ENCODE results near the gene CAPG. TPM values are rescaled to one million over a fixed set of nuclear protein-coding genes. Genes with fewer than 3 reads are reported as not detected.
A peak's percentile ranks its signal among the peaks of the same experiment; 100 is the strongest.

Gene CAPG
- total and polyA plus RNA-seq, 9 of the 15 experiments (the other 6 are each of a cell fraction or from before 2014, with no cell fraction given), result 10.6 to 90.4 (median 56.0) TPM

DNA sequence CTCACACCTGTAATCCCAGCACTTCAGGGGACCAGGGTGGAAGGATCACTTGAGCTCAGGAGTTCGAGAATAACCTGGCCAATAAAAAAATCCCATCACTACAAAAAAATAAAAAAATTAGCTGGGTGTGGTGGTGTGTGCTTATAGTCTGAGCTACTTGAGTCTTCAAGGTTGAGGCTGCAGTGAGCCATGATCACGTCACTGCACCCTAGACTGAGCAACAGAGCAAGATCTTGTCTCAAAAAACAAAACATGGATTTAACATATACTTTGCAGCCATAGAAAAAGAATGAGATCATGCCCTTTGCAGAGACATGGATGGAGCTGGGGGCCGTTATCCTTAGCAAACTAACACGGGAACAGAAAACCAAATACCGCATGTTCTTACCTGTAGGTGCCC lies 30.6 kb upstream of the CAPG start:
- Histone ChIP-seq H2AFZ (ENCODE audit: low read depth, low read length) (no peak overlapping the region), H3K4me3 (no peak overlapping the region), H3K9ac (ENCODE audit: insufficient read depth in 1 of 2, low read depth in 2 of 2, low read length in 2 of 2) (no peak overlapping the region), H3K9me3 (replicated peaks; ENCODE audit: control insufficient read depth, insufficient read depth, low read depth, low read length) (no peaks in the 10 kb centered on the region), H3K27ac (ENCODE audit: extremely low read depth, low read depth, low read length) (no peak overlapping the region), H3K36me3 (ENCODE audit: control insufficient read depth, insufficient read depth, low read length) (no peaks in the 10 kb centered on the region), H3K79me2 (ENCODE audit: control insufficient read depth, insufficient read depth, low read length) (no peaks in the 10 kb centered on the region; the same call in 2 of the 3 replicates), H3K27me3 (ENCODE audit: control insufficient read depth in 2 of 2, insufficient read depth in 2 of 2, low read length in 2 of 2) (no peaks in the 10 kb centered on the region), H3K4me2 (ENCODE audit: insufficient read depth, low read length) (no peak overlapping the region), H4K20me1 (replicated peaks; ENCODE audit: control insufficient read depth, insufficient read depth, low read length) (no peaks in the 10 kb centered on the region), H3K9me1 (ENCODE audit: control insufficient read depth, insufficient read depth, low read length) (peaks cover 2% of the 10 kb centered on the region), H3K4me1 (replicated peaks in 1 of 2; ENCODE audit: control insufficient read depth in 2 of 2, insufficient read depth in 2 of 2, low read length in 2 of 2) (peaks cover 33 to 40% of the 10 kb centered on the region in 2 experiments)
- POLR2A ChIA-PET, result interaction anchor here (1.0 to 63.9 kb wide), 2 partner anchors 17 to 105 kb away, joined by 3 to 1576 read pairs; partner anchors contain the start of gene MAT2A
- no peak for TF ChIP-seq ZNF436 (CRISPR knock-in tag; IDR thresholded peaks at IDR 0.05)
- TF ChIP-seq, protein P1, sequence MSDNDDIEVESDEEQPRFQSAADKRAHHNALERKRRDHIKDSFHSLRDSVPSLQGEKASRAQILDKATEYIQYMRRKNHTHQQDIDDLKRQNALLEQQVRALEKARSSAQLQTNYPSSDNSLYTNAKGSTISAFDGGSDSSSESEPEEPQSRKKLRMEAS (CRISPR knock-in tag; IDR thresholded peaks at IDR 0.05), result no peak
- WGBS (ENCODE audit: insufficient coverage, low coverage, missing lambda C conversion rate), result 68% methylated on average over 5 of the region's 5 CpGs
- no peak for DNase-seq (ENCODE audit: extremely low read depth in 1 of 4, low spot score in 3 of 4)
- CTCF ChIA-PET (ENCODE audit: low intra/inter-chr PET ratio), result no interaction called here
- BruUV-seq (replicated peaks), result no TSS peak
- intact Hi-C loops (cut with micrococcal nuclease) (no loop called here), in situ Hi-C loops (cut with MboI) (no loop called here)
- peak; percentile 15 for FAIRE-seq
- no peak for ATAC-seq

DNA sequence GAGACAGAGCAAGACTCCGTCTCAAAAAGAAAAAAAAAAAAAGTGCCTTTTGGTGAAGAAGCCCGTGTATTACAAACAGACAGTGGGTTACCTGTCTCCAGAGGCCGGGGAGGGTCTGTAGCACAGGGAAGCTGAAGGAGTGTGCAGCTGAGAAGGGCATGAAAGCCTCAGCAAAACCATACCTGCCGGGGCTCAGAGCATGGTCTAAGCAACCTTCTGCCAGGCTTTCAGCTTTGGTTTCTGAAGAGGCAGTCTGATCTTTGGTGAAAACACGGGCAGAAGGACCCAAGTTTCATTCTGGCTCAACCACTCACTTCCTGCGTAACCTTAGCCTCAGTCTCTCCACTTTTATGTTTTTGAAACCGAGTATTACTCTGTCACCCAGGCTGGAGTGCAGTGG lies 29.8 kb upstream of the CAPG start:
- Histone ChIP-seq H3K4me2 (ENCODE audit: insufficient read depth, low read length) (no peak overlapping the region), H3K27ac (ENCODE audit: extremely low read depth, low read depth, low read length) (no peak overlapping the region), H2AFZ (ENCODE audit: low read depth, low read length) (no peak overlapping the region), H3K9me3 (replicated peaks; ENCODE audit: control insufficient read depth, insufficient read depth, low read depth, low read length) (no peaks in the 10 kb centered on the region), H3K27me3 (ENCODE audit: control insufficient read depth in 2 of 2, insufficient read depth in 2 of 2, low read length in 2 of 2) (no peaks in the 10 kb centered on the region), H3K36me3 (ENCODE audit: control insufficient read depth, insufficient read depth, low read length) (no peaks in the 10 kb centered on the region), H3K9me1 (ENCODE audit: control insufficient read depth, insufficient read depth, low read length) (peaks cover 2% of the 10 kb centered on the region), H3K4me1 (replicated peaks in 1 of 2; ENCODE audit: control insufficient read depth in 2 of 2, insufficient read depth in 2 of 2, low read length in 2 of 2) (peaks cover 35 to 39% of the 10 kb centered on the region in 2 experiments), H3K9ac (ENCODE audit: insufficient read depth in 1 of 2, low read depth in 2 of 2, low read length in 2 of 2) (peak overlapping the region in 1 of 2 experiments; percentile 57; a peak in 1 of 4 replicates), H3K79me2 (ENCODE audit: control insufficient read depth, insufficient read depth, low read length) (no peaks in the 10 kb centered on the region; the same call in 2 of the 3 replicates), H3K4me3 (no peak overlapping the region), H4K20me1 (replicated peaks; ENCODE audit: control insufficient read depth, insufficient read depth, low read length) (no peaks in the 10 kb centered on the region)
- in situ Hi-C loops (cut with MboI), result no loop called here
- intact Hi-C loops (cut with micrococcal nuclease), result loop anchor here (5.0 kb wide), 2 partner anchors 57 to 97 kb away; partner anchors contain the start of gene MAT2A
- ChIA-PET CTCF (ENCODE audit: low intra/inter-chr PET ratio) (no interaction called here), POLR2A (interaction anchor here (0.6 to 63.9 kb wide), 3 partner anchors 12 to 120 kb away, joined by 3 to 1576 read pairs (median 3); partner anchors contain the start of gene MAT2A)
- no TSS peak for BruUV-seq (replicated peaks)
- 66% methylated on average over 7 of the region's 7 CpGs for WGBS (ENCODE audit: insufficient coverage, low coverage, missing lambda C conversion rate)
- no peak for DNase-seq (ENCODE audit: extremely low read depth in 1 of 4, low spot score in 3 of 4)
- no peak for FAIRE-seq
- ATAC-seq, result no peak
- TF ChIP-seq, protein P2, sequence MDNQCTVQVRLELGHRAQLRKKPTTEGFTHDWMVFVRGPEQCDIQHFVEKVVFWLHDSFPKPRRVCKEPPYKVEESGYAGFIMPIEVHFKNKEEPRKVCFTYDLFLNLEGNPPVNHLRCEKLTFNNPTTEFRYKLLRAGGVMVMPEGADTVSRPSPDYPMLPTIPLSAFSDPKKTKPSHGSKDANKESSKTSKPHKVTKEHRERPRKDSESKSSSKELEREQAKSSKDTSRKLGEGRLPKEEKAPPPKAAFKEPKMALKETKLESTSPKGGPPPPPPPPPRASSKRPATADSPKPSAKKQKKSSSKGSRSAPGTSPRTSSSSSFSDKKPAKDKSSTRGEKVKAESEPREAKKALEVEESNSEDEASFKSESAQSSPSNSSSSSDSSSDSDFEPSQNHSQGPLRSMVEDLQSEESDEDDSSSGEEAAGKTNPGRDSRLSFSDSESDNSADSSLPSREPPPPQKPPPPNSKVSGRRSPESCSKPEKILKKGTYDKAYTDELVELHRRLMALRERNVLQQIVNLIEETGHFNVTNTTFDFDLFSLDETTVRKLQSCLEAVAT (IDR thresholded peaks at IDR 0.05), result no peak
- no peak for TF ChIP-seq ZNF316 (IDR thresholded peaks at IDR 0.05)
- TF ChIP-seq, protein P3, sequence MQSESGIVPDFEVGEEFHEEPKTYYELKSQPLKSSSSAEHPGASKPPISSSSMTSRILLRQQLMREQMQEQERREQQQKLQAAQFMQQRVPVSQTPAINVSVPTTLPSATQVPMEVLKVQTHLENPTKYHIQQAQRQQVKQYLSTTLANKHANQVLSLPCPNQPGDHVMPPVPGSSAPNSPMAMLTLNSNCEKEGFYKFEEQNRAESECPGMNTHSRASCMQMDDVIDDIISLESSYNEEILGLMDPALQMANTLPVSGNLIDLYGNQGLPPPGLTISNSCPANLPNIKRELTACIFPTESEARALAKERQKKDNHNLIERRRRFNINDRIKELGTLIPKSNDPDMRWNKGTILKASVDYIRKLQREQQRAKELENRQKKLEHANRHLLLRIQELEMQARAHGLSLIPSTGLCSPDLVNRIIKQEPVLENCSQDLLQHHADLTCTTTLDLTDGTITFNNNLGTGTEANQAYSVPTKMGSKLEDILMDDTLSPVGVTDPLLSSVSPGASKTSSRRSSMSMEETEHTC (IDR thresholded peaks at IDR 0.05), result no peak
- TF ChIP-seq, protein P4, sequence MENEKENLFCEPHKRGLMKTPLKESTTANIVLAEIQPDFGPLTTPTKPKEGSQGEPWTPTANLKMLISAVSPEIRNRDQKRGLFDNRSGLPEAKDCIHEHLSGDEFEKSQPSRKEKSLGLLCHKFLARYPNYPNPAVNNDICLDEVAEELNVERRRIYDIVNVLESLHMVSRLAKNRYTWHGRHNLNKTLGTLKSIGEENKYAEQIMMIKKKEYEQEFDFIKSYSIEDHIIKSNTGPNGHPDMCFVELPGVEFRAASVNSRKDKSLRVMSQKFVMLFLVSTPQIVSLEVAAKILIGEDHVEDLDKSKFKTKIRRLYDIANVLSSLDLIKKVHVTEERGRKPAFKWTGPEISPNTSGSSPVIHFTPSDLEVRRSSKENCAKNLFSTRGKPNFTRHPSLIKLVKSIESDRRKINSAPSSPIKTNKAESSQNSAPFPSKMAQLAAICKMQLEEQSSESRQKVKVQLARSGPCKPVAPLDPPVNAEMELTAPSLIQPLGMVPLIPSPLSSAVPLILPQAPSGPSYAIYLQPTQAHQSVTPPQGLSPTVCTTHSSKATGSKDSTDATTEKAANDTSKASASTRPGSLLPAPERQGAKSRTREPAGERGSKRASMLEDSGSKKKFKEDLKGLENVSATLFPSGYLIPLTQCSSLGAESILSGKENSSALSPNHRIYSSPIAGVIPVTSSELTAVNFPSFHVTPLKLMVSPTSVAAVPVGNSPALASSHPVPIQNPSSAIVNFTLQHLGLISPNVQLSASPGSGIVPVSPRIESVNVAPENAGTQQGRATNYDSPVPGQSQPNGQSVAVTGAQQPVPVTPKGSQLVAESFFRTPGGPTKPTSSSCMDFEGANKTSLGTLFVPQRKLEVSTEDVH (IDR thresholded peaks at IDR 0.05; ENCODE audit: low read depth, partially characterized antibody), result no peak
- TF ChIP-seq DPF2 (IDR thresholded peaks at IDR 0.05), result no peak
- no peak for TF ChIP-seq MCM5 (IDR thresholded peaks at IDR 0.05; ENCODE audit: low read depth)
- no peak for TF ChIP-seq SPI1 (IDR thresholded peaks at IDR 0.05; ENCODE audit: borderline replicate concordance, low read depth, low read length)
- no peak for TF ChIP-seq SRSF9 (IDR thresholded peaks at IDR 0.05; ENCODE audit: borderline replicate concordance, low read depth, low read length)
- no peak for TF ChIP-seq MCM7 (IDR thresholded peaks at IDR 0.05)
